ENCODE data around the gene UBE2J2. TPM values are rescaled to one million over a fixed set of nuclear protein-coding genes. Genes with fewer than 3 reads are reported as not detected.

Gene UBE2J2
- total RNA-seq, 1 donor = 26.9 TPM

DNA sequence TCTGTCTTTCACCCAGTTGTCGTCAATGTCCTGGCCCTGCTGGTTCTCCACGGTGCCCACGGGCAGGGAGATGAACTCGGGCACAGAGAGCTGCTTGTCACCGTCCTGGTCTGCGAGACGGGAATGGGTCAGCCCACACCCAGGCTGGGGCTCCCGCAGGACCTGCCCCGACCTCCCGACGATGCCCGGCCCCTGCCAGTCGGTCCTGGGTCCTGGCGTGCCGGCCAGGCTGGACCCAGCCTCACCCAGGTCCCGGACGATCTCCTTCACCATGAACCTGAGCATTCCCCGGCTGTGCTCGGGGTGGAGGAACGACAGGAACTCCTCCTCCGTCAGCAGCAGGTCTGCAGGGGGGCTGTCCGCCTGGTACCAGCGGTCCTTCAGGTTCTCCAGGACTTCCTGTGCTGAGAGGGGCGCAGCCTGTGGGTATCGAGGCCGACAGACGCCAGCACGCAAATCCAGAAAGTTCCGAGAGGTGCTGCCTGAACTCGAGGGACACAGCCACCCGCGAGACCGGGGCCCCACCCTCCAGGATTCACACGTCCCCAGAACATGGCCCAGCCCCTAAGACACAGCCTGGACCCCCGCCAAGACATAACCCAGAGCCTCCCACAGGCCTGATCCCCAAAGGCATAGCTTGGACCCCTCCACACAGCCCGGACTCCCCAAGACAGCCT lies 55.0 kb downstream of the UBE2J2 start:
- Histone ChIP-seq H3K4me1 (ENCODE audit: insufficient read depth, low read length) (peaks cover 44% of the 10 kb centered on the region), H3K27me3 (ENCODE audit: insufficient read depth, low read length) (no peaks in the 10 kb centered on the region), H3K4me3 (ENCODE audit: low read length) (no peak overlapping the region), H3K9me3 (ENCODE audit: low read depth, low read length) (no peaks in the 10 kb centered on the region)

DNA sequence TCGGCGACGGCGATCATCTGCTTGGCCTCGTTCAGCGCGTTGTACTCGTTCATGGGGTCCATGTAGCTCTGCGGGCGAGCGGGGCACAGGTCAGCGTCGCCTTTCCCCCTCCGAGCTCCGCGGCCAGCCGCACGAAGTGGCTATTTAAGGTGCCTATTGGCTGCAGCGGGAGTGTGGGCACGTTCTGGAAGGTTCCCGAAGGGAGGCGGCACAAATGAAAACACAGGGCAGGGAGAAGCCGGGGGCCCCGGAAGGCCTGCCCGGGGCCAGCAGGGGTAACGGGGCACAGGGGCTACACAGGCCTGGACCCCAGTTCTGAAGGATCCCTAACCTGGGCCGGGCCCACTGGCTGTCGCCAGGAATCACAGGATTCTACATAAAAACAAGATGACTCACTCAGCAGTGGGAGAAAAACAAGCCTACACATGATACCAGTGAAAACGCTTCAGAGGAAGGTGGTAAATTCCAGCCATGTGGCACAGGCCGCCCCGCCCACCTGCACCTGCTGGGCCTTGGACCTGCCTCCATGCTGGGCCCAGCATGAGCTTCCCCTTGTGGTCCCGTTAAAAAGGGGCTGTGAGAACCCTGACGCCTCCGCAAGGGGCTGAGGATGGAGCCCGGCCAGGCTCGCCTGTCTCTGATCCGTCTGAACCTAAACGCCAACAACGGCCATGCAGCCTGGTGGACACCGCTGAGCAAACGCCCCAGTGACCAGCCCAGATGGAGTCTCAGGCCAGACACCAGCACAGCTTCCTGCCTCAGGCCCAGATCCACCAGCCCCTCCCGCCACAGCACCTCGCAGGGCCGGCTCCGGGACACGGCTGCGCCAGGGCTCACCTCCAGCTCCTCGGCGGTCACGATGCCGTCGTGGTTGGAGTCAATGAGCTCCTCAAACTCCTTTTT lies 55.8 kb downstream of the UBE2J2 start:
- Histone ChIP-seq H3K4me3 (ENCODE audit: low read length) (no peak overlapping the region), H3K4me1 (ENCODE audit: insufficient read depth, low read length) (peaks cover 51% of the 10 kb centered on the region), H3K9me3 (ENCODE audit: low read depth, low read length) (no peaks in the 10 kb centered on the region), H3K27me3 (ENCODE audit: insufficient read depth, low read length) (no peaks in the 10 kb centered on the region)

DNA sequence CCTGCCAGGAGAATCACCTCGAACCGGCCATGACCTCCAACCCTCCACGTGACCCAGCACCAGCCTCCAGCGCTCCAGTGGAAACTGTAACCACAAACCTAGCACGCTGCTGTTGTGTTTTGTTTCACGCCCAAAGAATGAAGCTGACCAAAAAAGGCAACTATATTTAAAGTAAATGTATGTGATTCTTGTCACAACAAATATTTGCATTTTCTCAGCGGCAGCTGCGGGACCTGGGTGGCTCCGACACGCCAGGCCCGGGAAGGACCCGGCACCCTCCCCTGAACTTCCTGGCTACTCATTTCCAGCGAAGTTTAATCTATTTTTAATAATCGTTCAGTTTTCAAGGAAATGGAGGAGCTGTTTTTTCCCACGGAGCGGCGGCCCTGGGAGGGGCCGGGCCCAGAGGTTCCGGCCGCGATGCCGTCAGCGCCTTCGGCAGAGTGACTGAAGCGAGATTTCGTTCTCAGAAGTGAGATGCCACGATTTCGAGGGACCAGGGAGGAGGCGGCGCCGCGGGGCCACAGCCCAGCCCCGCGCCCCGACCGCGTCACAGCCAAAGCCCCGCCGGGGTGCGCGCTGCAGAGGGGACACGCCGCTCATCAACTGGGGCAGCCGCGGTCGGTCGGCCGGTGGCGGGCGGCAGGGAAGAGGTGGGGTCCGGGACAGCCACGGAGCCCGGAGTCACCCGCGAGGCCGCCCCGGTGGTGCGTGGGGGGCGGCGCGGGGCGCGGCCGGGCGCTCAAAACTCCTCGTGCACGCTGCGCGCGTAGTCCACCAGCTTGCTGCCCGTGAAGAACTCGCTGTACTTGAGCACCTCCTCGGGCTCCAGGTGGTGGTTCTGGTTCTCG lies 56.7 kb downstream of the UBE2J2 start:
- Histone ChIP-seq H3K9me3 (ENCODE audit: low read depth, low read length) (no peaks in the 10 kb centered on the region), H3K27me3 (ENCODE audit: insufficient read depth, low read length) (no peaks in the 10 kb centered on the region), H3K4me1 (ENCODE audit: insufficient read depth, low read length) (peaks cover 58% of the 10 kb centered on the region), H3K4me3 (ENCODE audit: low read length) (no peak overlapping the region)

- Histone ChIP-seq H3K27me3 (ENCODE audit: insufficient read depth, low read length) (no peaks in the 10 kb centered on the region), H3K9me3 (ENCODE audit: low read depth, low read length) (no peaks in the 10 kb centered on the region), H3K4me1 (ENCODE audit: insufficient read depth, low read length) (peaks cover 52% of the 10 kb centered on the region), H3K4me3 (ENCODE audit: low read length) (no peak overlapping the region)
Measured at GRCh38 chr1:1215881-1216605, 57.6 kb downstream of the UBE2J2 start.

- Histone ChIP-seq H3K4me3 (ENCODE audit: low read length) (no peak overlapping the region), H3K4me1 (ENCODE audit: insufficient read depth, low read length) (peaks cover 52% of the 10 kb centered on the region), H3K9me3 (ENCODE audit: low read depth, low read length) (no peaks in the 10 kb centered on the region), H3K27me3 (ENCODE audit: insufficient read depth, low read length) (no peaks in the 10 kb centered on the region)
Measured at GRCh38 chr1:1215080-1215676, 58.5 kb downstream of the UBE2J2 start.

- H3K9me3 ChIP-seq (ENCODE audit: low read depth, low read length) = no peaks in the 10 kb centered on the region
- H3K27me3 ChIP-seq (ENCODE audit: insufficient read depth, low read length) = no peaks in the 10 kb centered on the region
- H3K4me3 ChIP-seq (ENCODE audit: low read length) = peak within 1 kb of the TSS; percentile 6
- peaks cover 59% of the 10 kb centered on the region for H3K4me1 ChIP-seq (ENCODE audit: insufficient read depth, low read length)
Measured at GRCh38 chr1:1213345-1214265, 60.0 kb downstream of the UBE2J2 start, which contains the start of gene TNFRSF4. TSS of gene TNFRSF4 (minus strand) at chr1:1214153. CDS start at chr1:1214127, 26 bp downstream.

DNA sequence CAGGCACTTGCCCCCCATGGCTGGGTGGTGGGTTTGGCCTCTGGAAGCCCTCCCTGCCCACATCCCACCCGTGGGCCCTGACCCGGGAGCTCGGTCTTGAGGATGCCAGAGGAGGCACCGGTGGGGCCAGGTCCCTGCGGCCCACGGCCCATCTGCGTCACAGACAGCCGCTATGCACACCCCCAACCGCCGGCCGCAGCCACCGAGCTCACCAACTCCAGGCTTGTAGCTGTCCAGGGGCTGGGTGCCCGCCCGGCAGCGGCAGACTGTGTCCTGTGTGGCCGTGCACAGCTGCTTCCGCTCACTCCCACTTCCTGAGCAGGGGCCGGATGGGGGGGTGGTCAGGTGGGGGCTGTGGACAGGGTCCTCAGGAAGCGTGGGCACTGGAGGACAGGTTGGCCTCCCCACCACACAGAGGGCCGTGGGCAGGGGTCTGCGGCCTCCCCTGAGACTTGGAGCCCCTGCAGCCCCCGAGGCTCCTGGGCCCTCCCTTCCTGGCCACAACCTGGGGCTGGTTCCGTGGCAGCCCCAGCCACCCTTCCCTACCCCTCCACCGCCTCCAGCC lies 60.8 kb downstream of the UBE2J2 start:
- Histone ChIP-seq H3K27me3 (ENCODE audit: insufficient read depth, low read length) (no peaks in the 10 kb centered on the region), H3K4me3 (ENCODE audit: low read length) (peak overlapping the region; percentile 6), H3K4me1 (ENCODE audit: insufficient read depth, low read length) (peaks cover 59% of the 10 kb centered on the region), H3K9me3 (ENCODE audit: low read depth, low read length) (no peaks in the 10 kb centered on the region)

DNA sequence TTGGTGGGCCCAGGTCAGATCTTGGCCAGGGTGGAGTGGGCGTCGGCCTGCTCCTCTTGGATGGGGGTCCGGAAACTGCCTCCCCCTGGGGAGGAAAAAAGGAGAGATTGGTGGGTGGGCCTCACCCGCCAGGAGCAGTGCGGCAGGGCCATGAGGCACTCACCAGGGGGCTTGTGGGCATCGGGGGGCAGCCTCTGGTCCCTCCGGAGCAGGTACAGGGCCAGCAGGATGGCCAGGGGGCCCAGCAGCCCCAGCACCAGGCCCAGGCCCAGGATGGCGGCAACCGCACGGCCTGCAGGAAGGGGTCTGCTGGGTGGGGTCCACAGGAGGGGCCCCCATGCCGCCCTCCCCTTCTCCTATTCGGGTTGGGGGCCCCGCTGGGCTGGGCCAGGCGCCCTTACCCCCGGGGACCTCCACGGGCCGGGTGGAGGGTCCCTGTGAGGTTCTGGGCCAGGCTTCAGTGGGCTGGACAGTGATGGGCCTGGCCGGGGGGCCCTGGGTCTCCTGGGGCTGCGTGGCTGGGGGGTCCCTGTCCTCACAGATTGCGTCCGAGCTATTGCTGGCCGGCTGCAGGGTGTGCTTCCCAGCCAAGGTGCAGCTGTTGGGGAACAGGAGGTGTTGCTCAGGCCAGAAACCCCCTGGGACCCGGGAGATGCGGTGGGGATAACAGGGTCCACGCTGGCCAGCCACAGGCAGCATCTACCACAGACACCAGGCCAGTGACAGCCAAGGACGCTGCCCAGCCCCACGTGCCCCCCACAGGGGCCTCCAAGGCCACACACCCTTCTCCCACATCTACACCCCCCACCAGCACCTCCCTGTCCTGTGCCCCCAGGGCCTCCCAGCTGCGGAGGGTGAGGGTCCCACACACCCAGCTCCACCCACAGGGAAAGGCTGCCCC lies 61.9 kb downstream of the UBE2J2 start:
- no peak overlapping the region for H3K4me3 ChIP-seq (ENCODE audit: low read length)
- H3K9me3 ChIP-seq (ENCODE audit: low read depth, low read length) = no peaks in the 10 kb centered on the region
- H3K27me3 ChIP-seq (ENCODE audit: insufficient read depth, low read length) = peaks cover 9% of the 10 kb centered on the region
- H3K4me1 ChIP-seq (ENCODE audit: insufficient read depth, low read length) = peaks cover 65% of the 10 kb centered on the region

DNA sequence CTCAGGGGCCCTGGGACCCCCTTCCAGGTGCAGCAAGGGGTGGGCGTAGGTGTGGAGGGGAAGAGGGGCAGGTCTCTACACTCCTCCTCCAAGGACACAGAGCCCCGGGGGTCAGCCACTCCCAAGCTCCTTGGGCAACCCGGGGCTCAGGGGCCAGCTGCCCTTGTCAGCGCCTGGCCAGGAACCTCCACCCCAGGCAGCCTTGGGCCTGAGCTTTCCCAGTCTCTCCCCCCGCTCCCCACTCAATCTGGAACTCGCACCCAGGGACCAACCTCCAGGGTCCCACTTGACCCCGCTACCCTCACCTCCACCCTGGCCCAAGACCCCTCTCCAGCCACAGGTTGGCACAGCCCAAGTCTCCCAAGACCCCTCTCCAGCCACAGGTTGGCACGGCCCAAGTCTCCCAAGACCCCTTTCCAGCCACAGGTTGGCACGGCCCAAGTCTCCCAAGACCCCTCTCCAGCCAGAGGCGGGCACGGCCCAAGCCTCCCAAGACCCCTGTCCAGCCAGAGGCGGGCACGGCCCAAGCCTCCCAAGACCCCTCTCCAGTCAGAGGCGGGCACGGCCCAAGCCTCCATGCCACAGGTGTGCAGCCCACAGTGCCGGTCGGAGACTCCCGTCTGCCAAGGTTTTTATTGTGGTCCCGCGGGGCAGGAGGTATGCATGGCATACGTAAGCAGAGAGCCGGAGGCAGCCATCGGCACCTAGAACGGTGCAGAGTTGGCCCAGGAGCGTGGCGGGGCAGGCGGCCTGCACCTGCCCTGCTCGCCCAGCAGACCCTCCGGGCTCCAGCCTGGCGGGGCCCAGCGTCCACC lies 62.7 kb downstream of the UBE2J2 start:
- Histone ChIP-seq H3K4me3 (ENCODE audit: low read length) (no peak overlapping the region), H3K4me1 (ENCODE audit: insufficient read depth, low read length) (peaks cover 67% of the 10 kb centered on the region), H3K27me3 (ENCODE audit: insufficient read depth, low read length) (peaks cover 13% of the 10 kb centered on the region), H3K9me3 (ENCODE audit: low read depth, low read length) (no peaks in the 10 kb centered on the region)

- peaks cover 52% of the 10 kb centered on the region for H3K4me1 ChIP-seq (ENCODE audit: insufficient read depth, low read length)
- H3K9me3 ChIP-seq (ENCODE audit: low read depth, low read length) = no peaks in the 10 kb centered on the region
- H3K27me3 ChIP-seq (ENCODE audit: insufficient read depth, low read length) = peaks cover 13% of the 10 kb centered on the region
Measured at GRCh38 chr1:1208713-1209433, 64.8 kb downstream of the UBE2J2 start.

GRCh38 chr1:1207571-1207892 lies 66.1 kb downstream of the UBE2J2 start:
- Histone ChIP-seq H3K4me1 (ENCODE audit: insufficient read depth, low read length) (peaks cover 41% of the 10 kb centered on the region), H3K27me3 (ENCODE audit: insufficient read depth, low read length) (peaks cover 13% of the 10 kb centered on the region), H3K9me3 (ENCODE audit: low read depth, low read length) (no peaks in the 10 kb centered on the region), H3K4me3 (ENCODE audit: low read length) (no peak overlapping the region)

More at GRCh38 chr1:1208713-1209433, 64.8 kb downstream of the UBE2J2 start:
- H3K4me3 ChIP-seq (ENCODE audit: low read length) = no peak overlapping the region
